ENCODE data around the gene TBKBP1.
"Not testable (repeated sequence)": the region's sequence is repeated elsewhere in the genome, so short reads cannot be mapped to it uniquely, and the experiment has no call there.

The TBKBP1 gene

GRCh38 chr17:47739945-47740344, 46.0 kb downstream of the TBKBP1 start:
- Mint-ChIP-seq H3K27ac (peak overlapping the region; percentile 82 to 86), H3K36me3 (ENCODE audit: insufficient read depth) (peaks cover 95% of the 10 kb centered on the region), H3K4me1 (ENCODE audit: low read depth in 2 of 2) (peaks cover 62 to 66% of the 10 kb centered on the region in 2 donors), H3K4me3 (peak overlapping the region; percentile 99)
- H3K27me3 Mint-ChIP-seq; H3K9me3 Mint-ChIP-seq; ATAC-seq (replicated peaks); DNase-seq: not testable (repeated sequence)

DNA sequence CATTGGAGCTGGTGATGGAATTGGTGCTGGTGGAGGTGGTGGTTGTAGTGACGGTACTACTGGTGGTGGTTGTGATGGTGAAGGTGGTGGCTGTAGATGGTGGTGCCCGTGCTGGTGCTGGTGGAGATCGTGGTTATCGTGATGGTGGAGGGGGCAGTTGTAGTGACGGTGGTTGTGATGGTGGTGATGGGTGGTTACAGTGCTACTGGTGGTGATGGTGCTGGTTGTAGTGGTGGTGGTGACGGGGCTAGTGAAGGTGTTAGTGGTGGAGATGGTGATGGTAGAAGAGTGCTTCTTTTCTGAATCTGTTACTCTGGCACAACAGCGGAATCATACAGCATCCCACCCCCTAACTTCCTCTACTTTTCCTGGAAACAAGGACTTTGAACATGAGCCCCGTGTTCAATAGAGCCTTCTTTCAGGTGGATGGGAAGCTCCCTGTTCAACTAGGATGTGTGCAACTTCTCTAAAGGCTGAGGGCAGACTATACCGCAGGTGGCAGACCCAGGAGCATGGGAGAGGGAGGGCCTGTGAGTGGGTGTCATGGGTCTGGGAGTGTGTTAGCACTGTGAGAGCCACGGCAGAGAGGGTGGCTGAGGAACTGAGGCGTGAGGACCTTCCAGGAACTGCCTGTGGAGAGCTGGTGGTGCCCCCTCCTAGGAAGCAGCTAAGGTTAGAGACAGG, 47.3 kb downstream of the TBKBP1 start:
- DNase-seq (peak in 2 of 3 experiments; percentile 53), ATAC-seq (replicated peaks) (peak; percentile 72)
- H3K4me1 Mint-ChIP-seq (ENCODE audit: low read depth in 2 of 2), result peaks cover 53 to 67% of the 10 kb centered on the region in 2 donors
- peak overlapping the region; percentile 73 to 75 for H3K4me3 Mint-ChIP-seq
- H3K9me3 Mint-ChIP-seq, result no peaks in the 10 kb centered on the region
- H3K27me3 Mint-ChIP-seq, result no peaks in the 10 kb centered on the region
- peak overlapping the region; percentile 82 to 86 for H3K27ac Mint-ChIP-seq
- peaks cover 95% of the 10 kb centered on the region for H3K36me3 Mint-ChIP-seq (ENCODE audit: insufficient read depth)

DNA sequence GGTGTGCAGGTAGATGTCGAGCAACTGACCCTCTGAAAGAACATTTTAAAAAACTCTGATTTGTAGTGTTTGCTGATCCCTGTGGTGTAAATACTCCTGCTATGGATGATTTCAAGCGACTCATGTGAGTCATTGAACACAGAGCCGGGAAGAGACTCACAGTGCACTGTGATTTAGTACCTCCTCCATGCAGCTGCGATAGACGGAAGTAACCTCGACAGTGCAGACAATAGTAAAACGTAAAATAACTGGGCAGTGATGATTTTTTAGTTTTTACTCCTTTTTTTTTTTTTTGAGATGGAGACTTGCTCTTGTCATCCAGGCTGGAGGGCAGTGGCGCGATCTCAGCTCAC, 47.8 kb downstream of the TBKBP1 start:
- no peaks in the 10 kb centered on the region for H3K9me3 Mint-ChIP-seq
- peaks cover 48 to 62% of the 10 kb centered on the region in 2 donors for H3K4me1 Mint-ChIP-seq (ENCODE audit: low read depth in 2 of 2)
- H3K4me3 Mint-ChIP-seq, result peak overlapping the region; percentile 73 to 75
- DNase-seq, result no peak
- peaks cover 95% of the 10 kb centered on the region for H3K36me3 Mint-ChIP-seq (ENCODE audit: insufficient read depth)
- peak; percentile 29 for ATAC-seq (replicated peaks)
- peak overlapping the region; percentile 82 to 86 for H3K27ac Mint-ChIP-seq
- no peaks in the 10 kb centered on the region for H3K27me3 Mint-ChIP-seq

DNA sequence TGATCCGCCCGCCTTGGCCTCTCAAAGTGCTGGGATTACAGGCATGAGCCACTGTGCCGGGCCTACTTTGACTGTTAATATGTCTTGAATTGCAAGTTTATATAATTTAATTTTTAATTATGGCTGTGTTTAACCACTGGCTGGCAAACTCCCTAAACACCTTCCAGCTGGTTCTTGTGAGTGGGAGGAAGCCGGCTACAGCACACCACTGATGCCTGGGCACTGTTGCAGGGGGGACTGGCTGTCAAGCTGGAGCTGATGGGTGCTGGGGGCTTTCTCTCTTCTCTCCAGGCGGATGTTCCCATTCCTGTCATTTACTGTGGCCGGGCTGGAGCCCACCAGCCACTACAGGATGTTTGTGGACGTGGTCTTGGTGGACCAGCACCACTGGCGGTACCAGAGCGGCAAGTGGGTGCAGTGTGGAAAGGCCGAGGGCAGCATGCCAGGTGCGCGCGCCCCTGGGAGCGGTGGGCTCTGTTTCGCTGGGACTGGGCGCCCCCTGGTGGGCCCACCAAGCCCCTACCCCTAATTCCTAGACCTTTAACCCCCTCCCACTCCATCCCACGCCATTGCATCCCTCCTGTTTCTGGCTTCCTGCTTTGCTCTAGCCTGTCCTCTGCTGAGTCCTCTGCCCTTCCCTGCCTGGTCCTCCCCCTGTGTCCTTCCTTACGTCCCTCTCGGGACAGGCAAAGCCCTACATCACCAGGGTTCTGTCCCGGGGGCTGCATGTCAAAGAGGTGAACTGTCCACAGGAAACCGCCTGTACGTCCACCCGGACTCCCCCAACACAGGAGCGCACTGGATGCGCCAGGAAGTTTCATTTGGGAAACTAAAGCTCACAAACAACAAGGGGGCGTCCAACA, 48.6 kb downstream of the TBKBP1 start:
- H3K4me3 Mint-ChIP-seq, result peak overlapping the region; percentile 73 to 75
- DNase-seq (peak in 1 of 3 experiments; percentile 37), ATAC-seq (replicated peaks) (peak; percentile 10)
- H3K9me3 Mint-ChIP-seq, result no peaks in the 10 kb centered on the region
- H3K4me1 Mint-ChIP-seq (ENCODE audit: low read depth in 2 of 2), result peaks cover 43 to 54% of the 10 kb centered on the region in 2 donors
- H3K36me3 Mint-ChIP-seq (ENCODE audit: insufficient read depth), result peaks cover 97% of the 10 kb centered on the region
- H3K27ac Mint-ChIP-seq, result peak overlapping the region; percentile 82 to 86
- no peaks in the 10 kb centered on the region for H3K27me3 Mint-ChIP-seq

DNA sequence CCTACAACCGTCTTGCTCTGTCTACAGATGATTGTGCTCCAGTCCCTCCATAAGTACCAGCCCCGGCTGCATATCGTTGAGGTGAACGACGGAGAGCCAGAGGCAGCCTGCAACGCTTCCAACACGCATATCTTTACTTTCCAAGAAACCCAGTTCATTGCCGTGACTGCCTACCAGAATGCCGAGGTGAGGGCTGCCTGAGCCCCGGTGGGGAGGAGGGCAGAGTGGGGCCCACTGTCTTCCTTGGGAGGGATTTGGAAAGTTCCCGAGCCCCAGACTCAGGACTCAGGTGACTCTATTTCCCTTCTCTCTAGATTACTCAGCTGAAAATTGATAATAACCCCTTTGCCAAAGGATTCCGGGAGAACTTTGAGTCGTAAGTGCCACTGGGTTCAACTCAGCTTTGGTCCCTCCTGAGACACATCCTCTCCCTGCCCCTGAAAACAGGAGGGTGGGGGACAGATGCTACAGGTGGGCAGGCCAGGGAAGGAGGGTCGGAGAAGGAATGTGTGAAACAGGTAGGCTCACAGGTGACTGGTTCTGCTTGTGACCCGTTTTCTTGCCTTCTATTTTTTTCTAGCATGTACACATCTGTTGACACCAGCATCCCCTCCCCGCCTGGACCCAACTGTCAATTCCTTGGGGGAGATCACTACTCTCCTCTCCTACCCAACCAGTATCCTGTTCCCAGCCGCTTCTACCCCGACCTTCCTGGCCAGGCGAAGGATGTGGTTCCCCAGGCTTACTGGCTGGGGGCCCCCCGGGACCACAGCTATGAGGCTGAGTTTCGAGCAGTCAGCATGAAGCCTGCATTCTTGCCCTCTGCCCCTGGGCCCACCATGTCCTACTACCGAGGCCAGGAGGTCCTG, 50.4 kb downstream of the TBKBP1 start:
- H3K4me3 Mint-ChIP-seq, result peak overlapping the region in 1 of 2 donors; percentile 37
- peak overlapping the region in 1 of 2 donors; percentile 79 for H3K27ac Mint-ChIP-seq

GRCh38 chr17:47745037-47745380, 51.0 kb downstream of the TBKBP1 start:
- Mint-ChIP-seq H3K36me3 (ENCODE audit: insufficient read depth) (peaks cover 90% of the 10 kb centered on the region), H3K27ac (peak overlapping the region; percentile 50 to 79)
- ATAC-seq (replicated peaks), result no peak

More for the DNA sequence above, 50.4 kb downstream of the TBKBP1 start:
- DNase-seq, result no peak
- ATAC-seq (replicated peaks), result no peak
- Mint-ChIP-seq H3K36me3 (ENCODE audit: insufficient read depth) (peaks cover 94% of the 10 kb centered on the region), H3K4me1 (ENCODE audit: low read depth in 2 of 2) (peaks cover 35 to 46% of the 10 kb centered on the region in 2 donors), H3K27me3 (no peaks in the 10 kb centered on the region), H3K9me3 (no peaks in the 10 kb centered on the region)

GRCh38 chr17:47751471-47751870, 57.5 kb downstream of the TBKBP1 start:
- Mint-ChIP-seq H3K27me3 (no peaks in the 10 kb centered on the region), H3K4me3 (no peak overlapping the region), H3K4me1 (ENCODE audit: low read depth in 2 of 2) (peaks cover 8 to 20% of the 10 kb centered on the region in 2 donors), H3K36me3 (ENCODE audit: insufficient read depth) (peaks cover 41% of the 10 kb centered on the region), H3K9me3 (no peaks in the 10 kb centered on the region), H3K27ac (peak overlapping the region; percentile 11 to 78)
- ATAC-seq (replicated peaks) (no peak), DNase-seq (no peak)

More at GRCh38 chr17:47745037-47745380, 51.0 kb downstream of the TBKBP1 start:
- H3K4me1 Mint-ChIP-seq (ENCODE audit: low read depth in 2 of 2), result peaks cover 32 to 46% of the 10 kb centered on the region in 2 donors
- DNase-seq, result no peak
- no peaks in the 10 kb centered on the region for H3K9me3 Mint-ChIP-seq
- no peaks in the 10 kb centered on the region for H3K27me3 Mint-ChIP-seq
- H3K4me3 Mint-ChIP-seq, result no peak overlapping the region

- Mint-ChIP-seq H3K36me3 (ENCODE audit: insufficient read depth) (peaks cover 4% of the 10 kb centered on the region), H3K9me3 (no peaks in the 10 kb centered on the region), H3K4me3 (no peak overlapping the region), H3K4me1 (ENCODE audit: low read depth in 2 of 2) (peaks cover 2 to 15% of the 10 kb centered on the region in 2 donors), H3K27ac (no peak overlapping the region), H3K27me3 (no peaks in the 10 kb centered on the region)
- ATAC-seq (replicated peaks) (no peak), DNase-seq (no peak)
These were observed 63.4 kb downstream of the TBKBP1 start for GRCh38 chr17:47757386-47757785.

- Mint-ChIP-seq H3K4me1 (ENCODE audit: low read depth in 2 of 2) (peaks cover 12 to 29% of the 10 kb centered on the region in 2 donors), H3K27ac (no peak overlapping the region), H3K36me3 (ENCODE audit: insufficient read depth) (peaks cover 6% of the 10 kb centered on the region), H3K9me3 (no peaks in the 10 kb centered on the region), H3K4me3 (no peak overlapping the region), H3K27me3 (no peaks in the 10 kb centered on the region)
- DNase-seq, result no peak
- ATAC-seq (replicated peaks), result no peak
These were observed 66.6 kb downstream of the TBKBP1 start for GRCh38 chr17:47760409-47761140.
